HepG2 (cell line): ENCODE measurements around the gene MCC. TPM values are rescaled to one million over a fixed set of nuclear protein-coding genes. Genes with fewer than 3 reads are reported as not detected.

ENCODE experiments used
- ATAC-seq: fragments of 200-7000 bp; cut with Tn5 transposase; 3 replicates; pipeline ENCODE4 v1.9.1; 2020; ENCODE audit warnings: mild to moderate bottlenecking, moderate library complexity
- BruUV-seq: library from RNA; stranded (reverse); fragments of 400-500 nt; replicated peaks from 2 replicates; lab custom pipeline; 2021; lab: Mats Ljungman, UMichigan
- CTCF ChIA-PET: fragments of 300-600 bp; formaldehyde crosslinking; extraction: SDS; loops from one replicate; lab custom pipeline; 2021; ENCODE audit warnings: low total read pairs, inconsistent platforms, low intra/inter-chr PET ratio; lab: Yijun Ruan, JAX
- POLR2A ChIA-PET: fragments of 350-600 bp; sonication (Branson Sonifier 250); formaldehyde crosslinking; loops from one replicate; lab custom pipeline; 2020; ENCODE audit warnings: antibody characterized with exemption, inconsistent platforms; lab: Yijun Ruan, JAX
- DNase-seq: peaks from one replicate; pipeline ENCODE4 v3.0.0-alpha.2; 2015; ENCODE audit warnings: low spot score
- FAIRE-seq: peaks from 3 replicates; lab custom pipeline; 2011; peaks lifted over from hg19 to GRCh38; lab: Jason Lieb, UNC
- H2AFZ ChIP-seq: one replicate; pipeline ENCODE4 v1.6.1; 2011; ENCODE audit warnings: low read length, inconsistent platforms
- H3K27ac ChIP-seq: fragments of 300-600 bp; 3 replicates; pipeline ENCODE4 v1.8.0; 2011; ENCODE audit warnings: mixed run types, mild to moderate bottlenecking, mixed read lengths, low read length, inconsistent platforms; ENCODE audit not compliant: insufficient read depth; ENCODE audit errors: extremely low read length
- H3K27me3 ChIP-seq, 2 experiments: fragments of 200-600 bp in 1 of 2; 2 replicates in 1 of 2; 3 replicates in 1 of 2; pipeline versions ENCODE4 v1.6.0 to v1.8.0; 2011; ENCODE audit warnings: low read length in 2 of 2, mild to moderate bottlenecking in 2 of 2, moderate library complexity in 2 of 2, inconsistent platforms in 1 of 2; ENCODE audit not compliant: insufficient read depth in 2 of 2, control insufficient read depth in 1 of 2
- H3K36me3 ChIP-seq, 2 experiments: fragments of 200-600 bp in 1 of 2; replicated peaks in 1 of 2; 2 replicates in 1 of 2; 3 replicates in 1 of 2; pipeline versions ENCODE4 v1.5.1 to v1.8.0; 2011; ENCODE audit warnings: low read length in 2 of 2, inconsistent platforms in 1 of 2; ENCODE audit not compliant: insufficient read depth in 2 of 2, control insufficient read depth in 1 of 2
- H3K4me1 ChIP-seq: 2 replicates; pipeline ENCODE4 v1.5.1; 2012; ENCODE audit warnings: low read length, inconsistent platforms; ENCODE audit not compliant: insufficient read depth
- H3K4me2 ChIP-seq: 2 replicates; pipeline ENCODE4 v1.6.0; 2011; ENCODE audit warnings: low read depth, low read length, inconsistent platforms
- H3K4me3 ChIP-seq, 3 experiments: fragments of 200-600 bp in 1 of 3; sonication (generic), shearing (Covaris generic) in 1 of 3; replicated peaks in 1 of 3; 2 replicates each; pipeline ENCODE4 v1.5.1; 2011 to 2016; ENCODE audit warnings: low read length in 3 of 3, inconsistent platforms in 2 of 3, low read depth in 2 of 3, mild to moderate bottlenecking in 2 of 3, control low read depth in 1 of 3, mixed read lengths in 1 of 3; ENCODE audit not compliant: insufficient read depth in 1 of 3
- H3K79me2 ChIP-seq: one replicate; pipeline ENCODE4 v1.6.1; 2011; ENCODE audit warnings: low read length, inconsistent platforms; ENCODE audit not compliant: insufficient read depth
- H3K9ac ChIP-seq: 2 replicates; pipeline ENCODE4 v1.6.0; 2011; ENCODE audit warnings: mild to moderate bottlenecking, low read depth, low read length, inconsistent platforms; ENCODE audit not compliant: insufficient read depth
- H3K9me3 ChIP-seq: 2 replicates; pipeline ENCODE4 v1.5.1; 2012; ENCODE audit warnings: mild to moderate bottlenecking, low read length
- H4K20me1 ChIP-seq: 2 replicates; pipeline ENCODE4 v1.6.0; 2011; ENCODE audit warnings: inconsistent platforms, mild to moderate bottlenecking, low read length, moderate library complexity; ENCODE audit not compliant: insufficient read depth
- MBD4 ChIP-seq: IDR thresholded peaks from 2 replicates; pipeline ENCODE4 v1.6.1; 2012; ENCODE audit warnings: low read length, inconsistent platforms, borderline replicate concordance
- PITX1 ChIP-seq: sonication (generic); formaldehyde crosslinking; IDR thresholded peaks from 2 replicates; pipeline ENCODE4 v1.5.1; 2020; ENCODE audit warnings: mild to moderate bottlenecking, missing genetic modification reagents
- RELA ChIP-seq: sonication (generic); formaldehyde crosslinking; IDR thresholded peaks from 2 replicates; pipeline ENCODE4 v1.4.0; 2020; ENCODE audit warnings: missing genetic modification reagents
- SOX13 ChIP-seq, 3 experiments: fragments of 450-650 bp in 1 of 3; sonication (generic) in 1 of 3; formaldehyde crosslinking in 1 of 3; IDR thresholded peaks in 2 of 3; conservative IDR thresholded peaks in 1 of 3; 2 replicates each; pipeline versions ENCODE4 v1.5.0 to v1.6.1; 2016 to 2020; ENCODE audit warnings: antibody characterized with exemption in 1 of 3, mild to moderate bottlenecking in 1 of 3, missing compliant biosample characterization in 1 of 3, missing genetic modification reagents in 1 of 3, moderate library complexity in 1 of 3
- XBP1 ChIP-seq: sonication (generic); formaldehyde crosslinking; IDR thresholded peaks from 2 replicates; pipeline ENCODE4 v1.5.0; 2020; ENCODE audit warnings: missing genetic modification reagents
- ZFP1 ChIP-seq: IDR thresholded peaks from 2 replicates; pipeline ENCODE4 v1.6.1; 2016
- ZNF274 ChIP-seq: sonication (generic); formaldehyde crosslinking; IDR thresholded peaks from 2 replicates; pipeline ENCODE4 v1.5.1; 2020; ENCODE audit warnings: mild to moderate bottlenecking, missing genetic modification reagents
- ZNF816 ChIP-seq: sonication (generic); formaldehyde crosslinking; IDR thresholded peaks from 2 replicates; pipeline ENCODE4 v1.8.0; 2022; ENCODE audit warnings: missing genetic modification reagents, mild to moderate bottlenecking, borderline replicate concordance
- WGBS: methylation state at CpG from one replicate; pipeline ENCODE4 v1.1.6; 2017; ENCODE audit warnings: low lambda C conversion rate; 5-methylcytosine and 5-hydroxymethylcytosine counted together
- in situ Hi-C: cut with HindIII; loops from 2 replicates; pipeline ENCODE4 v1.10.0; 2017; ENCODE audit warnings: low pct_unique_long_range_greater_than_20kb; ENCODE audit not compliant: extremely low pct_ligation_motif_present
- intact Hi-C: fragments of 100-400 bp; cut with micrococcal nuclease; formaldehyde crosslinking; loops from one replicate; pipeline ENCODE4 v1.10.0; 2022; ENCODE audit not compliant: unreplicated experiment
- polyA plus RNA-seq, 8 experiments: library from polyadenylated mRNA; depleted of rRNA in 3 of 8; stranded (reverse) in 7 of 8; unstranded in 1 of 8; fragments of >200 nt; fragmentation: Illumina TruSeq in 4 of 8; extraction: Trizol in 4 of 8; gene quantifications; 2 replicates each; pipeline versions ENCODE4 v1.2.1 to v1.2.3, GENCODE V29; 2011 to 2016; ENCODE audit warnings: low read depth in 4 of 8, missing spikeins in 1 of 8, mixed read lengths in 1 of 8; ENCODE audit not compliant: insufficient read depth in 1 of 8
- total RNA-seq, 5 experiments: library from RNA; depleted of rRNA; stranded (reverse); fragments of >200 nt; fragmentation: Illumina TruSeq; extraction: Trizol; gene quantifications; 2 replicates each; pipeline ENCODE4 v1.2.3, GENCODE V29; 2016; ENCODE audit warnings: low read depth in 1 of 5
- TF ChIP-seq, protein P1 (sequence below): sonication (generic); formaldehyde crosslinking; IDR thresholded peaks from 2 replicates; pipeline ENCODE4 v1.4.0; 2020; ENCODE audit warnings: missing genetic modification reagents
- TF ChIP-seq, protein P2 (sequence below): sonication (generic); formaldehyde crosslinking; IDR thresholded peaks from 2 replicates; pipeline ENCODE4 v1.5.1; 2020; ENCODE audit warnings: missing genetic modification reagents, mild to moderate bottlenecking, borderline replicate concordance
- TF ChIP-seq, protein P3 (sequence below): sonication (generic); formaldehyde crosslinking; IDR thresholded peaks from 2 replicates; pipeline ENCODE4 v1.4.0; 2020; ENCODE audit warnings: missing genetic modification reagents
- TF ChIP-seq, protein P4 (sequence below): sonication (generic); formaldehyde crosslinking; IDR thresholded peaks from 2 replicates; pipeline ENCODE4 v1.4.0; 2020; ENCODE audit warnings: missing genetic modification reagents, mild to moderate bottlenecking, borderline replicate concordance
- TF ChIP-seq, protein P5 (sequence below), 2 experiments: sonication (generic) in 1 of 2; formaldehyde crosslinking in 1 of 2; IDR thresholded peaks; 2 replicates each; pipeline versions ENCODE4 v1.5.1 to v1.6.1; 2011 to 2020; ENCODE audit warnings: borderline replicate concordance in 1 of 2, low read depth in 1 of 2, low read length in 1 of 2, mild to moderate bottlenecking in 1 of 2, missing genetic modification reagents in 1 of 2, moderate library complexity in 1 of 2

MCC gene
- total and polyA plus RNA-seq, 2 of the 13 experiments (the other 11 are each of a cell fraction or from before 2014, with no cell fraction given): 0.55 to 2.4 TPM

DNA sequence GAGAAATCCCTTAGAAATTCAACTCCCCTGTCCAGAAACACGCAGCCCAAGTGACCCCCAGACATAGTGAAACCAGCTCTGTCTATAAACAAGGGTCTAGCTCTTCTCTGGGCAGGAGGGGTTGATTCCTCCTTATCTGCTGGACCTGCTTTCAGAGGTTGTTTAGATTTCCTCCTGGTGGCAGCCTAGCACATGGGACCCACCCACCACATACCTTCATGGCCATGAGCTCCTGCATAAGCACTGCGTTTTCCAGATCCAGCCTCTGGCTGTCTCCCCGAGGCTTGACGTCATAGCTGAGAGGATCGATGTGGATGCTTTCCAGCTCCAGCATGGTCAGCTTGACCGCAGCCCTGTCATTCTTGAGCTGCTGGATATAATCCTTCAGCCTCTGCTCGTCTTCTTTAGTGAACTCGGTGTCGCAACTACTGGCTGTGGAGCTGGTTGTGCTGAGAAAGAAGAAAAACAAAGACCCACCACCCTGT lies 434.7 kb downstream of the MCC start (continued):
- TF ChIP-seq XBP1 (CRISPR knock-in tag): no peak
- no peak for TF ChIP-seq PITX1
- TF ChIP-seq ZFP1: no peak
- TF ChIP-seq ZNF274 (CRISPR knock-in tag): no peak
- TF ChIP-seq, all 625 proteins: peak for 0

DNA sequence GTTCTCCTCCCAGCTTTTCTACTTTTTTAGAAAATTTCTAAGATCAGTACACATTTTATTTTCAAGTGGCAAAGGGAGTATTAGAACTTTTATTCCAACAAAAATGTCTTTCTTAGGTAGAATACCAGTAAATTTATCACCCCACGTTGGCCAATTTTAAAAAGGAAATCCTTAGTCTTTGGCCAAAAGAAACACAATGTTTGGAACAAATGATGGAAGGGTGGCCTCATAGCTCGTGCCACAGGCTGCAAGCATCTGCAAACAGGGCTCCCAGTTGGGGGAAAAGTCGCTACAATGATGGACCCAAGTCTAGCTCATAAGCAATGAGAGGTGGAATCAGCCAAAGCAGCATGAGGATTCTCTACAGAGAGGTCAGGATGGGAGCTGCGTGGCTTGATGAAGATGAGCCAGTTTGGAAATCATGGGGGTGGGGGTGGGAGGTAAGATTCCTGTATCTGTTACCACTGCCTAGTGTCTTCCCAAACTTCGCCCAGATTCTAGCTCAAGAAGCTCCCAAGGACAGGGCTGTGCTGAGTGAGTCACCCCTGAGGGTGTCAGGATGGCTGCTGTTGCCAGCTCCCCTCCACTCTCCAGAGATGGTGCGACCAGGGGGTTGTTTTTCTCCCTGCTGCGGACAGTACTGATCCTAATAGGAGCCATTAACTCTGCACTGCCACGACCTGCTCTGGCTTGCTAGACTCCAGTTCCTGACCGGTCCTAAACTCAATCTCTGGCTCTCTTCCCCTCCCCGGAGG lies 436.0 kb downstream of the MCC start:
- Histone ChIP-seq H3K27me3 (no peaks in the 10 kb centered on the region), H3K27ac (no peak overlapping the region), H3K79me2 (no peaks in the 10 kb centered on the region), H3K4me2 (no peak overlapping the region), H4K20me1 (no peaks in the 10 kb centered on the region), H3K4me1 (no peaks in the 10 kb centered on the region), H3K4me3 (no peak overlapping the region), H2AFZ (no peak overlapping the region), H3K9ac (no peak overlapping the region), H3K36me3 (no peaks in the 10 kb centered on the region), H3K9me3 (no peaks in the 10 kb centered on the region)
- FAIRE-seq (no peak), DNase-seq (no peak), ATAC-seq (no peak)
- CTCF ChIA-PET: no interaction called here
- no TSS peak for BruUV-seq
- POLR2A ChIA-PET: no interaction called here
- WGBS: 61% methylated on average over 8 of the region's 10 CpGs
- intact Hi-C loops (no loop called here), in situ Hi-C loops (no loop called here)
- TF ChIP-seq, protein P1, sequence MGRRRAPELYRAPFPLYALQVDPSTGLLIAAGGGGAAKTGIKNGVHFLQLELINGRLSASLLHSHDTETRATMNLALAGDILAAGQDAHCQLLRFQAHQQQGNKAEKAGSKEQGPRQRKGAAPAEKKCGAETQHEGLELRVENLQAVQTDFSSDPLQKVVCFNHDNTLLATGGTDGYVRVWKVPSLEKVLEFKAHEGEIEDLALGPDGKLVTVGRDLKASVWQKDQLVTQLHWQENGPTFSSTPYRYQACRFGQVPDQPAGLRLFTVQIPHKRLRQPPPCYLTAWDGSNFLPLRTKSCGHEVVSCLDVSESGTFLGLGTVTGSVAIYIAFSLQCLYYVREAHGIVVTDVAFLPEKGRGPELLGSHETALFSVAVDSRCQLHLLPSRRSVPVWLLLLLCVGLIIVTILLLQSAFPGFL: no peak
- TF ChIP-seq, protein P2, sequence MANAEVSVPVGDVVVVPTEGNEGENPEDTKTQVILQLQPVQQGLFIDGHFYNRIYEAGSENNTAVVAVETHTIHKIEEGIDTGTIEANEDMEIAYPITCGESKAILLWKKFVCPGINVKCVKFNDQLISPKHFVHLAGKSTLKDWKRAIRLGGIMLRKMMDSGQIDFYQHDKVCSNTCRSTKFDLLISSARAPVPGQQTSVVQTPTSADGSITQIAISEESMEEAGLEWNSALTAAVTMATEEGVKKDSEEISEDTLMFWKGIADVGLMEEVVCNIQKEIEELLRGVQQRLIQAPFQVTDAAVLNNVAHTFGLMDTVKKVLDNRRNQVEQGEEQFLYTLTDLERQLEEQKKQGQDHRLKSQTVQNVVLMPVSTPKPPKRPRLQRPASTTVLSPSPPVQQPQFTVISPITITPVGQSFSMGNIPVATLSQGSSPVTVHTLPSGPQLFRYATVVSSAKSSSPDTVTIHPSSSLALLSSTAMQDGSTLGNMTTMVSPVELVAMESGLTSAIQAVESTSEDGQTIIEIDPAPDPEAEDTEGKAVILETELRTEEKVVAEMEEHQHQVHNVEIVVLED (CRISPR knock-in tag): no peak
- TF ChIP-seq, protein P3, sequence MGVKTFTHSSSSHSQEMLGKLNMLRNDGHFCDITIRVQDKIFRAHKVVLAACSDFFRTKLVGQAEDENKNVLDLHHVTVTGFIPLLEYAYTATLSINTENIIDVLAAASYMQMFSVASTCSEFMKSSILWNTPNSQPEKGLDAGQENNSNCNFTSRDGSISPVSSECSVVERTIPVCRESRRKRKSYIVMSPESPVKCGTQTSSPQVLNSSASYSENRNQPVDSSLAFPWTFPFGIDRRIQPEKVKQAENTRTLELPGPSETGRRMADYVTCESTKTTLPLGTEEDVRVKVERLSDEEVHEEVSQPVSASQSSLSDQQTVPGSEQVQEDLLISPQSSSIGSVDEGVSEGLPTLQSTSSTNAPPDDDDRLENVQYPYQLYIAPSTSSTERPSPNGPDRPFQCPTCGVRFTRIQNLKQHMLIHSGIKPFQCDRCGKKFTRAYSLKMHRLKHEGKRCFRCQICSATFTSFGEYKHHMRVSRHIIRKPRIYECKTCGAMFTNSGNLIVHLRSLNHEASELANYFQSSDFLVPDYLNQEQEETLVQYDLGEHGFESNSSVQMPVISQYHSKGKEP (CRISPR knock-in tag): no peak
- TF ChIP-seq ZNF816 (CRISPR knock-in tag): no peak
- TF ChIP-seq MBD4: no peak
- TF ChIP-seq SOX13 (IDR thresholded peaks at IDR 0.05): no peak
- no peak for TF ChIP-seq SOX13 (CRISPR knock-in tag; conservative IDR thresholded peaks at IDR 0.05 in 1 of 2, IDR thresholded peaks at IDR 0.05 in 1 of 2)
- no peak for TF ChIP-seq RELA (CRISPR knock-in tag)
- TF ChIP-seq, protein P4, sequence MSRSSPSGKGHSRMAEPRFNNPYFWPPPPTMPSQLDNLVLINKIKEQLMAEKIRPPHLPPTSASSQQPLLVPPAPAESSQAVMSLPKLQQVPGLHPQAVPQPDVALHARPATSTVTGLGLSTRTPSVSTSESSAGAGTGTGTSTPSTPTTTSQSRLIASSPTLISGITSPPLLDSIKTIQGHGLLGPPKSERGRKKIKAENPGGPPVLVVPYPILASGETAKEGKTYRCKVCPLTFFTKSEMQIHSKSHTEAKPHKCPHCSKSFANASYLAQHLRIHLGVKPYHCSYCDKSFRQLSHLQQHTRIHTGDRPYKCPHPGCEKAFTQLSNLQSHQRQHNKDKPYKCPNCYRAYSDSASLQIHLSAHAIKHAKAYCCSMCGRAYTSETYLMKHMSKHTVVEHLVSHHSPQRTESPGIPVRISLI (CRISPR knock-in tag): no peak
- TF ChIP-seq, protein P5, sequence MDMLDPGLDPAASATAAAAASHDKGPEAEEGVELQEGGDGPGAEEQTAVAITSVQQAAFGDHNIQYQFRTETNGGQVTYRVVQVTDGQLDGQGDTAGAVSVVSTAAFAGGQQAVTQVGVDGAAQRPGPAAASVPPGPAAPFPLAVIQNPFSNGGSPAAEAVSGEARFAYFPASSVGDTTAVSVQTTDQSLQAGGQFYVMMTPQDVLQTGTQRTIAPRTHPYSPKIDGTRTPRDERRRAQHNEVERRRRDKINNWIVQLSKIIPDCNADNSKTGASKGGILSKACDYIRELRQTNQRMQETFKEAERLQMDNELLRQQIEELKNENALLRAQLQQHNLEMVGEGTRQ (IDR thresholded peaks at IDR 0.05; ENCODE audit: low read depth, low read length): no peak
- TF ChIP-seq, protein P5 (CRISPR knock-in tag; IDR thresholded peaks at IDR 0.05; ENCODE audit: borderline replicate concordance): no peak
